ENCODE measurements around the gene HOXD10. TPM values are rescaled to one million over a fixed set of nuclear protein-coding genes. Genes with fewer than 3 reads are reported as not detected.

The HOXD10 gene
- total RNA-seq, 1 donor from 2014 or later: not detected

GRCh38 chr2:176162911-176163671, 46.5 kb downstream of the HOXD10 start:
- DNase-seq (ENCODE audit: low spot score): no peak
- H3K9me3 Mint-ChIP-seq (ENCODE audit: low read depth): peaks cover 7% of the 10 kb centered on the region
- no peak overlapping the region for H3K27ac Mint-ChIP-seq (ENCODE audit: unreplicated experiment)
- H3K4me1 Mint-ChIP-seq (ENCODE audit: low read depth): peaks cover 3% of the 10 kb centered on the region
- no peak for TF ChIP-seq CTCF (IDR thresholded peaks at IDR 0.05)
- no peak overlapping the region for H3K4me3 Mint-ChIP-seq (ENCODE audit: unreplicated experiment)
- H3K36me3 Mint-ChIP-seq (ENCODE audit: low read depth): peaks cover 12% of the 10 kb centered on the region
- H3K27me3 Mint-ChIP-seq (ENCODE audit: low read depth): peaks cover 86% of the 10 kb centered on the region

GRCh38 chr2:176163672-176164056, 47.1 kb downstream of the HOXD10 start:
- H3K36me3 Mint-ChIP-seq (ENCODE audit: low read depth): peaks cover 10% of the 10 kb centered on the region
- no peak overlapping the region for H3K4me3 Mint-ChIP-seq (ENCODE audit: unreplicated experiment)
- no peaks in the 10 kb centered on the region for H3K4me1 Mint-ChIP-seq (ENCODE audit: low read depth)
- H3K27me3 Mint-ChIP-seq (ENCODE audit: low read depth): peaks cover 81% of the 10 kb centered on the region
- H3K9me3 Mint-ChIP-seq (ENCODE audit: low read depth): peaks cover 7% of the 10 kb centered on the region
- DNase-seq (ENCODE audit: low spot score): no peak
- no peak overlapping the region for H3K27ac Mint-ChIP-seq (ENCODE audit: unreplicated experiment)
- no peak for TF ChIP-seq CTCF (IDR thresholded peaks at IDR 0.05)

- Mint-ChIP-seq H3K4me3 (ENCODE audit: unreplicated experiment) (no peak overlapping the region), H3K36me3 (ENCODE audit: low read depth) (peaks cover 10% of the 10 kb centered on the region), H3K27ac (ENCODE audit: unreplicated experiment) (no peak overlapping the region), H3K9me3 (ENCODE audit: low read depth) (peaks cover 7% of the 10 kb centered on the region), H3K27me3 (ENCODE audit: low read depth) (peaks cover 81% of the 10 kb centered on the region), H3K4me1 (ENCODE audit: low read depth) (no peaks in the 10 kb centered on the region)
- no peak for TF ChIP-seq CTCF (IDR thresholded peaks at IDR 0.05)
- no peak for DNase-seq (ENCODE audit: low spot score)
Measured at GRCh38 chr2:176164201-176164600, 47.6 kb downstream of the HOXD10 start.

GRCh38 chr2:176164611-176165369, 48.2 kb downstream of the HOXD10 start:
- Mint-ChIP-seq H3K36me3 (ENCODE audit: low read depth) (peaks cover 10% of the 10 kb centered on the region), H3K27ac (ENCODE audit: unreplicated experiment) (no peak overlapping the region), H3K9me3 (ENCODE audit: low read depth) (peaks cover 7% of the 10 kb centered on the region), H3K4me1 (ENCODE audit: low read depth) (no peaks in the 10 kb centered on the region), H3K27me3 (ENCODE audit: low read depth) (peaks cover 80% of the 10 kb centered on the region), H3K4me3 (ENCODE audit: unreplicated experiment) (no peak overlapping the region)
- DNase-seq (ENCODE audit: low spot score): no peak
- TF ChIP-seq CTCF (IDR thresholded peaks at IDR 0.05): no peak

GRCh38 chr2:176165370-176166050, 48.9 kb downstream of the HOXD10 start:
- no peak overlapping the region for H3K27ac Mint-ChIP-seq (ENCODE audit: unreplicated experiment)
- no peak overlapping the region for H3K4me3 Mint-ChIP-seq (ENCODE audit: unreplicated experiment)
- no peaks in the 10 kb centered on the region for H3K4me1 Mint-ChIP-seq (ENCODE audit: low read depth)
- peaks cover 10% of the 10 kb centered on the region for H3K36me3 Mint-ChIP-seq (ENCODE audit: low read depth)
- peaks cover 7% of the 10 kb centered on the region for H3K9me3 Mint-ChIP-seq (ENCODE audit: low read depth)
- no peak for DNase-seq (ENCODE audit: low spot score)
- no peak for TF ChIP-seq CTCF (IDR thresholded peaks at IDR 0.05)
- H3K27me3 Mint-ChIP-seq (ENCODE audit: low read depth): peaks cover 80% of the 10 kb centered on the region

Data from chondrocyte (in vitro differentiated cells).